IPS DF 6.9 (cell line): ENCODE measurements around the gene MAP6.
"Not testable (repeated sequence)": the region's sequence is repeated elsewhere in the genome, so short reads cannot be mapped to it uniquely, and the experiment has no call there.

Source experiments
- DNase-seq: peaks from one replicate; pipeline ENCODE4 v3.0.0-alpha.2; 2013; ENCODE audit warnings: low read depth, low spot score
- H3K27ac ChIP-seq: one replicate; pipeline ENCODE4 v1.5.1; 2013; ENCODE audit warnings: low read length, control low read depth
- H3K27me3 ChIP-seq: 2 replicates; pipeline ENCODE4 v1.6.1; 2013; ENCODE audit warnings: mild to moderate bottlenecking, low read length; ENCODE audit not compliant: control insufficient read depth, insufficient read depth
- H3K36me3 ChIP-seq: 2 replicates; pipeline ENCODE4 v1.6.1; 2013; ENCODE audit warnings: low read length; ENCODE audit not compliant: control insufficient read depth, insufficient read depth
- H3K4me1 ChIP-seq: 2 replicates; pipeline ENCODE4 v1.6.1; 2013; ENCODE audit warnings: low read length; ENCODE audit not compliant: control insufficient read depth, insufficient read depth
- H3K4me3 ChIP-seq: 2 replicates; pipeline ENCODE4 v1.5.1; 2013; ENCODE audit warnings: mild to moderate bottlenecking, low read length
- H3K9me3 ChIP-seq: 2 replicates; pipeline ENCODE4 v1.6.1; 2013; ENCODE audit warnings: low read length, inconsistent platforms; ENCODE audit not compliant: control insufficient read depth, insufficient read depth
- WGBS: extraction: QIAGEN DNeasy Blood & Tissue Kit; methylation state at CpG from one replicate; pipeline ENCODE4 v1.1.7; 2013; ENCODE audit warnings: mixed read lengths, missing lambda C conversion rate; ENCODE audit not compliant: insufficient read length, insufficient coverage; 5-methylcytosine and 5-hydroxymethylcytosine counted together

Gene MAP6

DNA sequence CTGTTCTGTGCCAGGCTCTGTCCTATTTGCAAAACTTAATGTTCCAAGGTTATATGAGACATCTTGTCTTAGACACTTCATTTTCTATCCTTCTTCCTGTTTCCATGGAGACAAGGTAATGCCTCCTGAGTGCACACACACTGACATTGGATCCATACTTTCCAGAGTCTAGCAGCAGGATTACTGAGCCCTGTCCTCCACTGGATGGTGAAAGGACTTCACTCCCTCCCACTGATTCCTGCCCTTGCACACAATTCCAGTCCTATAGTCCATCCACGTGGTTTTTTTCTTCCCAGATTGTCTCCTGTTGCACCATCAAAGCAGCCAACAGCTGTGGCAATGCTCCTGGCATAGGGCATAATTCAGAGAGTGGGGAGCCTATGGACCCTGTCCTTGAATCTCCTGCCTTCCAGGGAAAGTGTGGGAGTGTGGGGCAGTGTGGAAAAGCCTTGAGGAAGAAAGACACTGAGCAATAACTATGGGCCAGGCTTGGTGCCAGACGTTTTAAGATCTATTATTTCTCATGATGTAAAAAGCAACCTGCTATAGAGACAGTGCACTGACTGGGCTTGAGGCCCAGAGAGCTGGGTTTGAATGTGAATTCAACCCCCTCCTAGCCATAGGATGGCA is 75.4 kb downstream of the MAP6 start:
- DNase-seq = no peak
- H3K4me3 ChIP-seq = no peak overlapping the region
- no peaks in the 10 kb centered on the region for H3K9me3 ChIP-seq

DNA sequence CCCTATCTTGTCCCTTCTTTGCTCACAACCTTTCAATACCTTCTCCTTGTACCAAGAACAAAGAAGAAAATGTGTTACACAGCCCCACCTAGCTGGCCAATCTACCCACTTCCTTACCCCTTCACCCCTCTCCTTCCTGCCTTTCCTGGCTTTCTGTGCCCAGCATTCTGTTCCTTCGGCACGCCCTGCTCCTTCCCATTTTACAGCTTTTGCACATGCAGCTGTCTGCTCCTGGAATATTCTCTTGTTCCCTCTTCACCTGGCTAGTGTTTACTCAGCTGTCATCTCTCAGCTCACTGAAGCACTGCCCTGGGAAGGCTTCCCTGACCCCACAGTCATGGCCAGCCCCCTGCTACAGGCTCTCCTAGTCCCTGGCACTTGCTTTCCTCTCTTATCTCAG is 76.1 kb downstream of the MAP6 start:
- no peaks in the 10 kb centered on the region for H3K9me3 ChIP-seq

More for the DNA sequence above, 75.4 kb downstream of the MAP6 start:
- H3K27ac ChIP-seq = no peak overlapping the region
- WGBS = no CpG with 5 or more reads among the region's 2 CpGs
- no peaks in the 10 kb centered on the region for H3K4me1 ChIP-seq
- H3K27me3 ChIP-seq = no peaks in the 10 kb centered on the region; the same call in 1 of the 2 replicates
- H3K36me3 ChIP-seq = no peaks in the 10 kb centered on the region

DNA sequence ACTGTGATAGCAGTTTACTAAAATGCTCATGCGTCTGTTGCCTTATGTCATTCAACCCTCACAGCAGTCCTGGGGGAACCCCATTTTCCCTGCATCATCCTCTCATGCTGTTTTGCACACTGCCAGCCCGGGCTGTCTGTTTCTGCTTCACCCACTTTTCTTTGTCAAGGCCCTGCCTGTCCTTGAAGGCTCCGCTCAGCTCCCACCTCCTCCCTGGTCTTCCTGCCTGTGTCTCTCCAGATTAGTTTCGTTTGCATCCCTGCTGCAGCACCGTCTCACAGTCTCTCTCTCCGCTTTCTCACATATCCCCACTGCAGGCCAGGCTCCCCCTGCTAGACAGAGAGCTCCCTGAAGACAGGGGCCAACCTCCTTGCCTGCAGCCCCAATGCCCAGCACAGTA is 76.9 kb downstream of the MAP6 start:
- no peaks in the 10 kb centered on the region; the same call in 1 of the 2 replicates for H3K27me3 ChIP-seq
- no peak overlapping the region for H3K27ac ChIP-seq
- H3K4me3 ChIP-seq = no peak overlapping the region
- H3K9me3 ChIP-seq = no peaks in the 10 kb centered on the region
- H3K36me3 ChIP-seq = no peaks in the 10 kb centered on the region
- no peaks in the 10 kb centered on the region for H3K4me1 ChIP-seq
- no CpG with 5 or more reads among the region's 6 CpGs for WGBS
- no peak for DNase-seq

More for the DNA sequence above, 76.1 kb downstream of the MAP6 start:
- Histone ChIP-seq H3K4me3 (no peak overlapping the region), H3K36me3 (no peaks in the 10 kb centered on the region), H3K27ac (no peak overlapping the region), H3K27me3 (no peaks in the 10 kb centered on the region; the same call in 1 of the 2 replicates), H3K4me1 (no peaks in the 10 kb centered on the region)
- WGBS = no CpG with 5 or more reads among the region's 2 CpGs
- DNase-seq = no peak

DNA sequence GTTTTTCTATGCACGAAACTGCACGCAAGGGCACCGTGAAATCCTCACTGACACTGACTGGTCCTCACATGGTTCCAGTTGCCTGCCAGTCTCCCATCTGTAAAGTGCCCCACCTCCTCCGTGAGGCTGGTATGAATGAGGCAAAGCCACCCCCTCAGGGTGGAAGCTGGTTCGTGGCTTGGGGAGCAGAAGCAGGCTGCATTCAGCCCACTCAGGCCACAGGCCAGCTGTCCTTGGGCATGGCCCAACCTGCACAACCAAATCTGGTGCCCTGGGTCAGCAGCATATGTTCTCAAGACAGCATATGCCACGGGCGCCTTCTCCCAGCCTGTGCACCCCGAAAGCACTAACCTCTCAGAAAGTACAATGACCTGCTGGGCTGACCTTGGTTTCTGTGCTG is 77.5 kb downstream of the MAP6 start:
- WGBS = no CpG with 5 or more reads among the region's 8 CpGs
- no peak overlapping the region for H3K27ac ChIP-seq
- no peaks in the 10 kb centered on the region for H3K9me3 ChIP-seq
- H3K4me3 ChIP-seq = no peak overlapping the region; the same call in 1 of the 2 replicates
- no peaks in the 10 kb centered on the region; the same call in 1 of the 2 replicates for H3K27me3 ChIP-seq
- H3K4me1 ChIP-seq = no peaks in the 10 kb centered on the region
- DNase-seq = no peak
- H3K36me3 ChIP-seq = no peaks in the 10 kb centered on the region

DNA sequence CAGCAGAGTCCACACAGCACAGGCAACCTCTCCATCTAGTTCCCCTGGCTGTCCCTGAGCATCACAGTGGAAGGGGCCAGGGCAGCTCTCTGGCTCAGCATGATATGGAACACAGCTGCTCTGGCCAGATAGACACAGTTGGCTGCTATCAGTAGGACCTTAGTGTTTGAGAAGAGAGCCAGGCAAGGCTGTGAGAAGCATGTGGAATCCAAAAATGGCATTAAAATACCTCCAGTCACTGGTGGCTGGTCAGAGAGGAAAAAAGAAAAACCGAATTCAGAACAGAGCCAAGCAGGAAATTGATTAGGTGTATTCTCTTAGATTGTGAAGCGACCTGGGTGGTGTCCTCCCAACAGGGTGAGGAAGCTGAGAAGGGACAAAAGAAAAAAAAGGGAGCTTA is 78.9 kb downstream of the MAP6 start:
- WGBS = no CpG with 5 or more reads among the region's 2 CpGs
- H3K36me3 ChIP-seq = no peaks in the 10 kb centered on the region

DNA sequence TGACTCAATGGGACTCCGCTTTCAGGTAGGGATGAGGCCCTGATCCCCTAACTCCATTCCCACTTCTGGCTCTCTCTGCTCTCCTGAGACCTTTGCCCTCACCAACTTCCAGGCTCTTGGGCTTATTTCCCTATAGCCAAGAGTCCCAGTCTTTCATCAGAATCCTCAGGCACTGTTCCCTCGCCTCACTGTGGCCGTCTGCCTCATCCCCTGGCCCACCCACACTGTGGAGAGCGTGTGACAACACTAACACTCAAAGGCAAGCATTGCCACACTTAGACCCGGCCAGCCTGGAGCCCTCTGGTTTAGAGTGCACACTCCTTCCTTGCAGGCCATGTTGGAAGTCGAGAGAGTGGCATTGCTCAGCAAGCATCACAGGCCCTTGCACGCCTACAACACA is 79.8 kb downstream of the MAP6 start:
- Histone ChIP-seq H3K27ac (no peak overlapping the region), H3K4me3 (no peak overlapping the region), H3K36me3 (no peaks in the 10 kb centered on the region), H3K27me3 (no peaks in the 10 kb centered on the region), H3K9me3 (no peaks in the 10 kb centered on the region), H3K4me1 (0 out of 2 replicates have a peak, but pooled peaks cover 2% of the 10 kb centered on the region)
- DNase-seq = no peak
- no CpG with 5 or more reads among the region's 7 CpGs for WGBS

More for the DNA sequence above, 78.9 kb downstream of the MAP6 start:
- Histone ChIP-seq H3K4me1 (no peaks in the 10 kb centered on the region), H3K27ac (no peak overlapping the region), H3K9me3 (no peaks in the 10 kb centered on the region), H3K27me3 (no peaks in the 10 kb centered on the region; the same call in 1 of the 2 replicates), H3K4me3 (no peak overlapping the region)
- no peak for DNase-seq

DNA sequence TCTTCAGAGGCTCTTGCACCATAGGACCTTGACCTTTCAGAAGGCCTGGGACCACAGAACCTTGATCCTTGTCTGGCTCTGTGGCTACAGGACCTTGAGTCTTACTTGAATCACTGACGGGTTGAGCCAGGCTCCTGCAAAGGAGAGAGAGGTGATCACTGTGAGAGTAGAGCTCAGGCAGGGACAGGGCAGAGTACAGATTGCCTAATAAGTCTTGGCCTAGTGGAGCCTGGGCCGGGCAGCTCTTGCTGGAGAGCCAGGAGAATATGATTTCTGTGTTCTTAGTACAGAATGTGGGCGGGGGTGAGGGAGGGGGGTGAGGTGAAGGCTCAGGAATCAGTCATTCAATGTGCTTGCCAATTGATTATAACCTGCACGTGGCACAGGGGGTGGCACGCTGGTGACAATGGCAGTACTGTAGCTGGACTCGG is 80.8 kb downstream of the MAP6 start:
- Histone ChIP-seq H3K36me3 (no peaks in the 10 kb centered on the region), H3K27me3 (no peaks in the 10 kb centered on the region), H3K4me3 (no peak overlapping the region; the same call in 1 of the 2 replicates), H3K27ac (no peak overlapping the region), H3K9me3 (no peaks in the 10 kb centered on the region), H3K4me1 (0 out of 2 replicates have a peak, but pooled peaks cover 2% of the 10 kb centered on the region)
- WGBS = no CpG with 5 or more reads among the region's 6 CpGs
- DNase-seq = no peak

DNA sequence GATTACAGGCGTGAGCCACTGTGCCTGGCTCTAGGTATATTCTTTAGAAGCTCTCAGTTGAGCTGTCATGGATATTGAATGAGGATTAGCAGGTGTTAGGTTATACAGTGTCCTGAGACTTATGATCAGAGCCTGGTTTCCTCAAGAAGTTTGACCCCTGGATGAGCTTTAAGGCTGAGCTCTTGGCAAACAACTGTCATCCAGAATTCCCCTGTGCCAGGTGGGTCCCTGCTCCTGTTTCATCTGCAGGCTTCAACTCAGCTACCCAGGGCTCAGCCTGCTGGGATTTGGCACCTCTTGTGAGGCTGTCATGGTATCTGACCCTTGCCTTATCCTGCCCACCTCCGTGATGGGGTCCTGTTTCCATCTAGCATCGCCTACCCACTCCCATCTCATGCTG is 82.4 kb downstream of the MAP6 start:
- DNase-seq = no peak
- Histone ChIP-seq H3K36me3 (no peaks in the 10 kb centered on the region), H3K27ac (no peak overlapping the region), H3K4me3 (no peak overlapping the region), H3K27me3 (no peaks in the 10 kb centered on the region), H3K4me1 (peaks cover 2% of the 10 kb centered on the region; the same call in 1 of the 2 replicates), H3K9me3 (no peaks in the 10 kb centered on the region)
- no CpG with 5 or more reads among the region's 3 CpGs for WGBS

DNA sequence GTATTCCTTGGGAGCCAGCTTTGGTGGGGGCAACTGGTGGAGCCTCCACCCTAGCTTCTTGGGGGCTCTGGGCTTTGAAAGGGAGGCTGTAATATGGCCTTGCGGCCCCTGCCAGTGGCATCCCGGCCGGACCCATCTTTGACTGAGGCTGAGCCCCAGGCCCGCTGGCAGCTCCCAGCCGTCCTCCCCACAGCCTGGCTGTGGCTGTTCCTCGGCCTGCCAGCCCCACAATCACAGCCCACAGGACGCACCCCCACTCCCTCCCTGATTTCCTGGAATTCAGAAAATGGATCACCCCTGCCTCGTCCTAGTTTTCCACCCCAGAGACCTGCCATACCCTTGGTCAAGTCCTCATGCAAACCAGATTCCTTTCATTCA is 83.6 kb downstream of the MAP6 start:
- Histone ChIP-seq H3K36me3 (no peaks in the 10 kb centered on the region), H3K4me3 (no peak overlapping the region), H3K27ac (no peak overlapping the region), H3K27me3 (no peaks in the 10 kb centered on the region), H3K4me1 (peaks cover 2% of the 10 kb centered on the region; the same call in 1 of the 2 replicates), H3K9me3 (no peaks in the 10 kb centered on the region)
- DNase-seq = no peak
- no CpG with 5 or more reads among the region's 8 CpGs for WGBS

DNA sequence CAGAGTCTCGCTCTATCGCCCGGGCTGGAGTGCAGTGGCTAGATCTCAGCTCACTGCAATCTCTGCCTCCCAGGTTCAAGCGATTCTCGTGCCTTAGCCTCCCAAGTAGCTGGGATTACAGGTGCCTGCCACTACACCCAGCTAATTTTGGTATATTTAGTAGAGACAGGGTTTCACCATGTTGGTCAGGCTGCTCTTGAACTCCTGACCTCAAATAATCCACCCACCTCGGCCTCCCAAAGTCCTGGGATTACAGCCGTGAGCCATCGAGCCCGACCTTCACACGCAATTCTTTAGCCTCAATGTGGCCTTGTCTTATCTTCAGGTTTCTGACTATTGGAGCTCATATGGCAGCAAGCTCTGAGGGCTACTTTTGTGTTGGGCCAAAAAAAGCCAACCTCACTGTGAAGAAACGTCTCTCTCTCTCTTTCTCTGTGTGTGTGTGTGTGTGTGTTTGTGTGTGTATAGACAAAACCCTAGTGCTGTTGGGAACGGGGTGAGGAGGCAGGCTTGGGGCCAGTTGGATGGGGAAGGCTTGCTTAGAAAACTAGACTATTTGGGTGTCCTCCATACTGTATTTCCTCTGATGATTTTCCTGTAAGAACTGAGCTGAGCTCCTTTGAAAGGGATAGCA is 84.1 kb downstream of the MAP6 start:
- no CpG with 5 or more reads among the region's 12 CpGs for WGBS
- DNase-seq, H3K9me3 ChIP-seq, H3K4me1 ChIP-seq, H3K36me3 ChIP-seq, H3K27me3 ChIP-seq, H3K27ac ChIP-seq, H3K4me3 ChIP-seq: not testable (repeated sequence)
